Cerebellar nuclear complex (tissue), 1 donor: ENCODE results near the gene PTPRD.

Experiments used
- DNase-seq, 2 experiments: peaks; one replicate each; lab custom pipeline; 2025; lab: John Stamatoyannopoulos, UW

Gene PTPRD

GRCh38 chr9:8337834-8338766, 2274.7 kb downstream of the PTPRD start:
- no peak for DNase-seq

DNA sequence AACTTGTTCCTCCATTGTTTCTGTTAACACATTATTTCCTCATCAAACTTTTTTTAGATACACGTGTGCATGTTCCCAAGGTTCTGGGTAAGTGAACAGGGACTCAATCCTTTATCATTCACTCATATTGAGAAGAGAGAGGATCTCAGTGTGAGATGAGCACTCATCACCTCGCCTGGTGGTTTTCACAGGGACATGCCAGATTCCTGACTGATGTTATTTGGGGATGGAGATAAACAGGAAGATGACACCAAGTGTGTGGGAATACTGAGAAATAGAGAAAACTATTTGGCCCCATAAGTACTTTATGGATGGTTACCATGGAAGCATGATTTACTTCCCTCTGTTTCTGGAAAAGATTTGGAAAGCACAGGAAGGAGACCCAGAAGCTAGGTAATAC, 2279.9 kb downstream of the PTPRD start:
- DNase-seq = no peak

DNA sequence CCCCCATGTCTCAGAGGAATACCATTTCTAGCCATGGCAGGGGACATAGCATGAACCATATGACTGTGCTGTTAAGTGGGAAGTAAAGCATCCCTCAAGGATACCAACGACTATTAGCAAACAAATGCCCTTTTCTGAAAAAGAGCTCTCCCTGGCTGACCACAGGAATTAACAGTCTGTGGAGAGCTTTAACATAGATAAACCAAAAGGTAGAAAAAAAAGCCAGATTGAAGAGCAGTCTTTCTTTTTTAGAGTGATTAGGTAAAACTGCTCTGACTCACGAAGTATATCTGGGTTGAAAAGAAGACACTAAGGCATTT, 2280.5 kb downstream of the PTPRD start:
- no peak for DNase-seq

- no peak for DNase-seq
Measured at GRCh38 chr9:8331507-8332330, 2281.1 kb downstream of the PTPRD start.

GRCh38 chr9:8329561-8330283, 2283.1 kb downstream of the PTPRD start:
- no peak for DNase-seq

GRCh38 chr9:8315211-8315610, 2297.6 kb downstream of the PTPRD start:
- no peak for DNase-seq

GRCh38 chr9:8309258-8309657, 2303.5 kb downstream of the PTPRD start:
- DNase-seq = no peak

DNA sequence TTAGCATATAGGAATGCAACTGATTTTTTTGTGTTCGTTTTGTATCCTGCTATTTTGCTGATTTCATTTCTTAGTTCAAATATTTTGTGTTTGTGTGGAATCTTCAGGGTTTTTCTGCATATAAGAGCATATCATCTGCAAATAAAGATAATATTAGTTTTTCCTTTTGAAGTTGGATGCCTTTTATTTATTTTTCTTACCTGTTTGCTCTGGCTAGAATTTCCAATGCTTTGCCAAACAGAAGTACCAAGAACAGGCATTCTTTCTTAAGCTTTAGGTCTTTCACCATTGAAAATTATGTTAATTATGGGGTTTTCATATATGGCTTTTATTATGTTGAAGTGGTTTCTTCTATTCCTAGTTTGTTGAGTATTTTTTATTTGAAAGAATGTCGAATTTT, 2308.1 kb downstream of the PTPRD start:
- DNase-seq = no peak

- DNase-seq = no peak
Measured at GRCh38 chr9:8301296-8301695, 2311.5 kb downstream of the PTPRD start.

DNA sequence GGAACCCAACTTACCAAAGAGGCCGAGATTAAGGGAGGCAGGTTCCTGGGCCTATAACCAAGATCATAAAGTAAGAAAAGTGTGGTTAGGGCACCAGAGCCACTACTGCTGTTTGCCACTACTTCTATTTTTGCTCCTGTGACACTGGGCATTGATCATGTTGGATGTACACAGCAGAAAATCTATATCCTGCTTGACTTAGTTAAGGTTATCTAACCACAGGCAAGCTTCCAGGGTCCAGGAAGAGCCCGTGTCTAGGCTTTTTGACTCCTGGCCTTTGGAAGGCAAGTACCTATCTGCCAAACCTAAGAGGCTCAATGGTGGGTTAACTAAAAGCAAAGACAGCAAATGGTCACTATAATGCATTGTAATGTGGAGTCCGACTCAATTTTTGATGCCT, 2315.8 kb downstream of the PTPRD start:
- DNase-seq = no peak

- no peak for DNase-seq
Measured at GRCh38 chr9:8292657-8293056, 2320.1 kb downstream of the PTPRD start.

GRCh38 chr9:8289681-8290080, 2323.1 kb downstream of the PTPRD start:
- DNase-seq = no peak

DNA sequence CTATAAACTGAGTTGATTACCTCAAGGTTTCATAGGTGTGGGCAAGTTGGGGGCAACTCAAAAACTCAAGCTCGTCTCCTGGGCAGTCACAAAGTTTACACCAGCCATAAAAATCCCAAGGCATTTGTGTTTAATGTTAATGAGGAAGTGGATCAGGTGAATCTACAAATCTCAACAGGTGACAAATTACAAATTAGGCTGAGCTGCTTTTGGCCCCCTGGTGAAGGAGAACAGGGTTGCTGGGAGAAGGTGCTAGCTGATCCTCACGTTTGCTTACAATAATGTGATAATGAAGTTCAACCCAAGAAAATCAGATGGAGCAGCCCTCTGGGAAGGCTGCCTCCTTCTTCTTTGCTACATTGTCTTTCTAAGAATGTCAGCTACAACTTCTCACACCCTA, 2324.8 kb downstream of the PTPRD start:
- DNase-seq = no peak

DNA sequence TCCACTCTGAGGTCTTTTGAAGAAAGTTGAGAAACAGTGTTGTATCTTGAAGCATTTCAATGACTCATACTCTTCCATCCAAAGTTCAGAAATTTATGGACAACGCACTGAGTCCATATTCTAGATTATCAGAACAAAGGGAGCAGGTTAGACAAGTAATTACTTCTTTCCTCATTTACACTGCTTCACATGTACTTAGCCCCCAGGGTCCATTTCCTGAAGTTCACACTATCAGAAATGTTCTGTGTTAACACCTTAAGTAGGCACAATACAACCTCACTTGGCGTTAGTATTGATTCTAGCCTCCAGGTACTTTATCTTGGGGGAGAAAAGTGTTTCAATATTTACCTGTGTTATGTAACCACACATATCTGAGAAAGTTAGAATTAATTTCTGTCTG, 2325.3 kb downstream of the PTPRD start:
- DNase-seq = no peak

DNA sequence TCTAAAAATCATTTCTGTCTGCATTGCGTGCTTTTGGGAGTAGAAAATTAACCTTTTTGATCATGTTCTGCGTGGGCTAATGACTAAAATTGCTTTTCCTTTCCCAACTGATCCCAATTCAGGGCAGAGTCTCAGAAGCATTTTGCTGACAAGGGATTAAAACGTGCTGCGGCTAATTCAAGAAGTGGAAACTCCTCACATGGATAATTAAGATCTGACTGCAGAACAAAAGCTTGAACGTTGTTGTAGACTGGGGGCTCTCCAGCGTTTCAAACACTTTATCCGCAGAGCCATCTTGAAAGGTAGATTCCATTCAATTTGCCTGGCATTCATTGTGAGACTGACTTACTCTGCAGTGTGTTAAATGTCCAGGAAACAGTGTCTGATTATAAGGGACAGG, 2327.9 kb downstream of the PTPRD start:
- DNase-seq = no peak

- DNase-seq = no peak
Measured at GRCh38 chr9:8282535-8282934, 2330.3 kb downstream of the PTPRD start.

- DNase-seq = no peak
Measured at GRCh38 chr9:8280811-8281210, 2332.0 kb downstream of the PTPRD start.

GRCh38 chr9:8278048-8278447, 2334.8 kb downstream of the PTPRD start:
- no peak for DNase-seq

DNA sequence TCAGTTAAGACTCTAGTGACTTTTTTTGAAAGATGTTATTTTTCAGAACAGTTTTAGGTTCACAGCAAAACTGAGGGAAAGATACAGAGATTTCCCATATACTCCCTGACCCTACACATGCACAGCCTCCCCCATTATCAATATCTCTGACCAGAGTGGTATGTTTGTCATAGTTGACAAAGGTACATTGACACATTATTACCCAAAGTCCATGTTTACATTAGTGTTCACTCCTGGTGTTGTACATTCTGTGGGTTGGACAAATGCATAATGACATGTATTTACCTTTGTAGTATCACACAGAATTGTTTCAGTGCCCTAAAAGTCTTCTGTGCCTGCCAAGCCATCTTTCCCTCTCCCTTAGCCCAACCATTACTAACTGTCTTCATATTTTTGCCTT, 2342.6 kb downstream of the PTPRD start:
- DNase-seq = no peak

GRCh38 chr9:8268881-8269280, 2343.9 kb downstream of the PTPRD start:
- DNase-seq = no peak

- no peak for DNase-seq
Measured at GRCh38 chr9:8268216-8268878, 2344.5 kb downstream of the PTPRD start.

GRCh38 chr9:8267636-8268035, 2345.2 kb downstream of the PTPRD start:
- DNase-seq = no peak
